ENCODE measurements around the gene TEX48.

The TEX48 gene

GRCh38 chr9:114687034-114687433, 5.0 kb upstream of the TEX48 start:
- no peak overlapping the region for H3K27ac ChIP-seq

GRCh38 chr9:114685951-114686350, 4.0 kb upstream of the TEX48 start:
- TF ChIP-seq ZFX (IDR thresholded peaks at IDR 0.05) (no peak), CTCF (conservative IDR thresholded peaks at IDR 0.05) (no peak)

More at GRCh38 chr9:114687034-114687433, 5.0 kb upstream of the TEX48 start:
- TF ChIP-seq CTCF (conservative IDR thresholded peaks at IDR 0.05) = no peak
- no peak for TF ChIP-seq ZFX (IDR thresholded peaks at IDR 0.05)

GRCh38 chr9:114684036-114684435, 2.0 kb upstream of the TEX48 start:
- TF ChIP-seq CTCF (conservative IDR thresholded peaks at IDR 0.05) (no peak), ZFX (IDR thresholded peaks at IDR 0.05) (no peak)
- no peak overlapping the region for H3K27ac ChIP-seq

More at GRCh38 chr9:114685951-114686350, 4.0 kb upstream of the TEX48 start:
- H3K27ac ChIP-seq = no peak overlapping the region

- no peak for TF ChIP-seq ZFX (IDR thresholded peaks at IDR 0.05)
- no peak for TF ChIP-seq CTCF (conservative IDR thresholded peaks at IDR 0.05)
- no peak overlapping the region for H3K27ac ChIP-seq
Observed at GRCh38 chr9:114682846-114683245, 854 bp upstream of the TEX48 start.

DNA sequence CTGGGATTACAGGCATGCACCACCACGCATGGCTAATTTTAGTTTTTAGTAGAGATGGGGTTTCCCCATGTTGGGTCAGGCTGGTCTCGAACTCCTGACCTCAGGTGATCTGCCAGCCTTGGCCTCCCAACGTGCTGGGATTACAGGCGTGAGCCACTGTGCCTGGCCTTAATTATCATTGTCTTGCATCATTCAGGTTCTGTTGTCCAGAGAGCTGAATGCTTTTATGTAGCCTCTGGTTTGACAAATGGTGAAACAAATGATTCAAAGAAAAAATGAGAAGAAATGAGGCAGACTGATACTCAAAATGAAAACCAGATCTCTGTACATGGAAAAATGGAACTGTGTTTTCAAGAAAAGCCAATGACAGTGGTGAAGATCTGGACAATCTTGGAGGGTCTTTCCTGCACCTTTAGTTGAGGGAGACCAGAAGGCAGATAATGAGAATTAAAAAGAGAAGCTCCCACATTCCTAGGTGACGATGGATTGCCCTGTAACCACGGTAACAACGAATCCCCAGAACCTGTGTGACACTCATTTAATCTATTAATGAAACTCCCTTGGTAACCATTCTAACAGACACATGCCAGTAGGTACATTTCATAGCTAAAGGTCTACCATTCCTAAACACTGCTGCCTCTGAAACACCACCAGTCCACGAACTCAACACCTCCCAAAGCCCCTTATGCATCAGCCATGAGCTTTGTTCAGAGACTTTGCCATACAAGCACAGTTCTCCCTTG, 1.6 kb downstream of the TEX48 start:
- TF ChIP-seq CTCF (conservative IDR thresholded peaks at IDR 0.05) = no peak
- no peak for TF ChIP-seq ZFX (IDR thresholded peaks at IDR 0.05)
- no peak overlapping the region for H3K27ac ChIP-seq

DNA sequence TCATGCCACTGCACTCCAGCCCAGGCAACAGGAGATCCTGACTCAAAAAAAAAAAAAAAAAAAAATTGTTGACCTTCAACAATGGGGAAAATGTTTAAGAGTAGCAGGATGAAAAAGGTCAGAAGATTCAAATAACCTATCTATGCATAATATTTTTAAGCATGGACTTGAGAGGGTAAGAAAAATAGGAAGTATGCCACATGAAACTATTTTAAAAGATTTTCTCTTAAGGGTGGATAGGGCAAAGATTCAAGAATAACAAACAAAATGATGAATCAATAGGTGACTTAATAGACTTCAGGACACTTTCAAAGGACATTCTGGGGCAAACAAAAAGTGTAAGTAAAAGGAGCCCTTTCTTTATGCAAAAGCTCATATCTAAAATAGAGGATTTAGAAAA, 3.2 kb downstream of the TEX48 start:
- TF ChIP-seq ZFX (IDR thresholded peaks at IDR 0.05) (no peak), CTCF (conservative IDR thresholded peaks at IDR 0.05) (no peak)
- no peak overlapping the region for H3K27ac ChIP-seq

DNA sequence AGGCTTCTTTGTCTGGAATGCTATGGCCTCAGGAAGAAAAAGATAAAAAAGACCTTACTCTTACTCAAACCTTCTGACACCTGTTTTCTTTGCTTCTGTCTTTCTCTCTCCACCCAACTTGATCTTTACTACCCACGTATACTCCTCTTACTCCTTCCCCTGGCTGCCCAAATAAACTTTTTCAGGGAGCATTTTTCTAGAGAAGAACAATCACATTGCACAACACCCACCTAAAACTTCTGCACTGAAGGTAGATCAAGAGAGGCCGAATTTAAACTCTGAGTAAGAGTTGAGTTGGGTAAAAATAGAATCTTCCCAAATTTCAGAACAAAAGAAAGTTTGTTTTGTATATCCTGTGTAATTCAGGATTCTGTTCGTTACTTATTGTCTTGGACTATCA, 3.9 kb downstream of the TEX48 start:
- TF ChIP-seq ZFX (IDR thresholded peaks at IDR 0.05) (no peak), CTCF (conservative IDR thresholded peaks at IDR 0.05) (no peak)
- H3K27ac ChIP-seq = no peak overlapping the region
